GM18502 (cell line): ENCODE data around the gene RTN4RL1.

Experiments used
- ATAC-seq: cut with Tn5 transposase; IDR thresholded peaks from one replicate; pipeline ENCODE4 v1.9.1; 2021; ENCODE audit warnings: mild to moderate bottlenecking; ENCODE audit not compliant: unreplicated experiment, poor library complexity

Gene RTN4RL1

GRCh38 chr17:1958134-1958881 is 66.8 kb downstream of the RTN4RL1 start:
- no peak for ATAC-seq

- no peak for ATAC-seq
Observed at GRCh38 chr17:1957037-1957436, 68.1 kb downstream of the RTN4RL1 start.

GRCh38 chr17:1956134-1956533 is 69.0 kb downstream of the RTN4RL1 start:
- no peak for ATAC-seq

- no peak for ATAC-seq
Observed at GRCh38 chr17:1953831-1954230, 71.3 kb downstream of the RTN4RL1 start.

DNA sequence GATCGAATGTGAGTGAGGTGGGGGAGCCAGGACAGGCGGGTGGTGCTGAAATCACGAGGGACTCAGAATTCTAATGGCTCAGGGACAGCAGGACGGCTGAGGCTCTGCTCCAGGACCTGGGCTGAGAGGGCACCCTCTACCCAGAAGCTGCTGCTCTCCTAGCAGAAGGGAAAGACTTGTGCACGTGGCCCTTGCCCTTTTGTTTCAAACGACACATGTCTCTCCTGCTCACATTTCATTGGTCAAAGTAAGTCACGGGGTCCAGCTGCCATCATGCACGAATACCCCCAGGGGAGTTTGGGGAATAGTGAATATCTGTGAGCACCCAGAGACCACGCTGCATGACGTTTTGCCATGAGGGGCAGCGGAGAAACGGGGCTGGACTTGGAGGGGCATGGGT is 73.2 kb downstream of the RTN4RL1 start:
- no peak for ATAC-seq

- ATAC-seq, result no peak
Observed at GRCh38 chr17:1949754-1950153, 75.4 kb downstream of the RTN4RL1 start.

- no peak for ATAC-seq
Observed at GRCh38 chr17:1948517-1948825, 76.7 kb downstream of the RTN4RL1 start.

DNA sequence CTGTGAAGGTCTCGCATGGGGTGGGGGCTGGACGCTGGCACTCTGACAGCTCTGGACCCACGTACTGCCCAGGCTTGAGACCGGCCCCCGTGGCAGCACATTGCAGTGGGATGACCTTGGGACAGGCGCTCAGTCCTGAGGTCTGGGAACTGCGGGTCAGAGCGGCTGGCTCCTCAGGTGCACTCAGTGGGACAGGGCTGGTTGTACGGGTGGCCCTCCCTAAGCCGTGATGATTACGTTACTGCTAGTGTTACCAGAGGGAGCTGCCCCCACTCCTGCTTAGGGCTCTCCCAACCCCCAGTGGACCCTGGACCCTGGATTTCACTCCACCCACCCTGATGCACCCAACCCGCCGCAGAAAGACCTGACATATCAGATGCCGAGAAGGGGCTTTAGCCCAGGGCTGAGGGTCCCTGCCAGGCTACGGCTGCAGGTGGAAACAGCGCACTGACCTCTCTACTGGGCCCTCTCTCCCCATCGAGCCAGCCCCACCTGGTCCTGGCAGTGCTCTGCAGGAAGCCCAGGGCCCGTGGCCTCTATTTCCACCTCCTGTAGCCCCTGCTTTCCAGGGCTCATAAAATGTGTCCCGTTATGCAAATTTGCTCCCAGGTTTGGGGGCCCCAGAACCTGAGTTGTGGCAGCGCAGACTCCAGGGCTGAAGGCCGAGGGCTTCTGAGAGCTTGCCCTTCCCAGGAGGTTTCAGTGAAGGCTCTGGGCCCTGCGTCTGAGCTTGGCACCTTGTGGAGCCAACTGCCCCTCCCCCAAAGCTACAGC is 77.2 kb downstream of the RTN4RL1 start:
- ATAC-seq, result no peak

DNA sequence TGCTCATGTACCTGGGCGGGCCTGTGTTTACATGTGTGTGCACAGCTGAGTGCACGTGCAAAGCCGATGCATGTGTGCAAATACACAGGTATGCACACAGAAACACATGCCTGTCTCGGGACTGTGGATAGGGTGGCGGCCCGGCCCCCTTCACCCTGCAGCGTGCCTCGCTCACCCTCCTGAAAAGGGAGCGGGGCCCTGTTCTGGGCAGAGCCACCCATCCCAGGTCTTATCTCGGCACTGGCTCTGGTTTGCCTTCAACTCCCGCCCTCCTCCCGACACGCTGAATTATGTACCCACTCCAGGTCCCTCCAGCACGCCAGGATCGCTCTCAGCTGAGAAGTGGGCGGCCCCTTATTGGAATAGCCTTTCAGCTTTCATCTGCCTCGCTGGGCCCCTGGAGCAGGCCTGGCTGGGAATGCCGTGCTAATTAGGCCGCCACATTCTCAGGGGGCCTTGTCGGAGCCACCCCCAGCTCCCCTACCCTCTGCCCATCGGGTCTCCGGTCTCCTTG is 77.8 kb downstream of the RTN4RL1 start:
- no peak for ATAC-seq

GRCh38 chr17:1946021-1946932 is 78.9 kb downstream of the RTN4RL1 start:
- ATAC-seq, result no peak

DNA sequence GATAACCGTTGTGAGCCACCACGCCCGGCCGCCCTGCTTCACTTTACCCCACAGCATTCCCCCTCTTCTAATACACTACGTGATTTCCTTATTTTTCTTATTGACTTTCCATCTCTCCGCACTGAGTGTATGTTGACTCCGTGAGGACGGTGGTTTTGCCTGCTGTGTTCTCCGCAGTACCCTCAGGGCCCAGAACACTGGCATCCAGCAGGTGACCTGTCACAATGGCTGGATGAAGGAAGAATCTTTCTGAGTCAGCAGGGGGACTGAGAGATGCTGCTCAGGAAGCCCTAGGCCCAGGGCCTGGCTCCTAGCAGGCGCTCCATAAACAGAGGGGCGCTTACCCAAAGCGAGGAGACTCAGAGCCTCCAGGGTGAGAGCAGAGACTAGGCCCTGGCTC is 79.5 kb downstream of the RTN4RL1 start:
- ATAC-seq, result no peak

DNA sequence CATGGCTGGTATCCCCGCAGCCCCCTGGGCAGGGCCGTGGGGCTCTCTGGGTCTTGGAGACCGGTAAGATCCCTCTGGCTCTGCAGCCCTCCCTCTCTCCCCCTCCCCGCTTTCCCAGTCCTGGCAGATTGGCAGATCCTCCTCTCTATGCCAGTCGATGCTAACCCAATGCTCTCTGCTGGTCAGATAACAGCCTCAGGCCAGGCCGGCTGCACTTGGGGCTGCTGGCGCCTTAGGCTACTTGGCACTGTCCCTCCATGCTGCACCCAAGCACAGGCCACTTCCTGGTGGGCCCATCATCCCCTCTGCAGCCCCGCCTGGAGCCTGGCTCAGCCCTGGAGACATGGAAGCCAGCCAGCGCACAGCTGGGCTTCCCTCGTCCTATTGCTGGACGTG is 81.7 kb downstream of the RTN4RL1 start:
- ATAC-seq, result no peak

DNA sequence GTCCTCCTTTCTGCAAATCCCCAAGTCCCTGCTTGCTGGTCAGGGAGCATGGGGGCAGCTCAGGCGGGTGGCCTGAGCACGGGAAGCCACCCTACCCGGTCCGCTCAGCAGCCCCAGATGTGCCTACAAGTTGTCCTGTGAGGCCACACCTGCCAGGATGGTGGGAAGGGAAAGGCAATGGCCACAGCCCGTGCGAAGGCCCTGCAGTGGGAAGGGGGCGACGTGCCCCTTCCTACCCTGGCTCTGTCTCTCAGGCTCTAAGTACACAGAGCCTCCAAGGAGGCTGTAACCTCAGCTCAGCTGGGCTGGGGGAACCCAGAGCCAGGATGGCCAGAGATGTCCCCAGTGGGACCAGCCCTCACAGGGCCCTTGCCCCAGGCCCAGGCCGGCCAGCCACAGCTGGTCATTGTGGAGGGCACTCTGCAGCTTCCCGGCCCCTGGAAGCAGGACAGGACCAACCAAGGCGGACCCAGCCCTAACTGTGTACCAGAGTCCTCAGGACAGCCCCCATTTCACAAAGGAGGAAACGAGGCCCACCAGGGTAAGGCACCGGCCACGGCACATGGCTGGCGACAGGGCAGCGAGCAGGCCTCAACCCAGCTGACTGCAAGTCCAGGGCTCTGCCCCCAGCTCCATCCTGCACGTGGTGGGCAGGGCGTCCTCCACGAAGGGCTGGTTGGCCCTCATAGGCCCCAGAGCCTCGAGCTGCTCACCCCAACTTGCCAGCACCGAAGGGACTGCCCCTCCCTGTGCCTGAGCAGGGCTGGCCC is 82.3 kb downstream of the RTN4RL1 start:
- ATAC-seq, result no peak

DNA sequence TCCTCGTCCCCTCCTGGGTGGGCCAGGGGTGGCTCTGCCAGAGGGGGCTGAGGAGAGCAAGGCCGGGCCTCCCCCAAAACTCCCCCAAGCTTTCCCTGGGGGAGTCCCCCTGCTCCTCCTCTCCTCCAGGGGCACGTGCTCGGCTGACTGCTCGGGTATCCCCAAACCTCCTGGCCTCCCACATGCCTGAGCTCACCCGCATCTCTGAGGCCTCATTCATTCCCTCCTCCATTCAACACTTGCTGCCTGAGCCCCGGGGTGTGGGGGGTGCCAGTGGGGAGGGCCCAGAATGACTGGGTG is 83.1 kb downstream of the RTN4RL1 start:
- ATAC-seq, result no peak

DNA sequence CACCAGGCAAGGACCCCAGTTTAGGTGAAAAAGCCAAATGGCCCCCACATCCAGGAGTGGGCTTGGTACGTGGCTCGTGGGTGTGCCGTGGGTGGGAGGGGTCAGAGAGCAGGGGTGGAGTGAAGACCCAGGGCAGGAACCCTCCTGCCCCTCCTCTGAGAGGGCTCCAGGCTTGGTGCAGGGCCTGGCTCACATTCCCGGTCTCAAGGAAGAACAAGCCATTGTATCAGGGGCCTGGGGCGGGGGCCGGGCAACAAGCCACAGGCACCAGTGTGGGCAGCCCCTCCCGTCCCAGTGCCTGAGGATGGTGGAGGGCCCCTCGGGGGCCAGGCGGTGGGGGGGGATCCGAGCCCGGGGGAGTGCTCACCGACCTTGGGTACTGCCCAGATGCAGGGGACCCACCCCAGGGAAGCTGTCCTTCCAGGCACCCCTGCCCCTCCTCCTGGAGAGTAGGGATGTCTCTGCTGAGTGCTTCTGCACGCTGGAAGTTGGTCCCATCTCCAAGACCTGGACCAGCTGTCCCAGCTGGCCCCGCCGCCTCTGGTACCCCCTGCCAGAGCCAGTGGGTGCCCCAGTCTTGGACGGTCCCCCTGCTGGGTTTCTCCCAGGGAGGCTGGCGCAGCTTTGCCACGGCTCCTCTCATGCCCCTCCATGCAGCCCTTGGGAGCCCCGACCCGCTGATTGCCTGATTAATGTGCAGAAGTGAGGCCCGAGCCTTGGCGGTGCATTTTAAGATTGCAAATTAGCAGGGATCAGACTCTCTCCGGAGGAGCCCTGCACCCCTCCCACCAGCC is 83.7 kb downstream of the RTN4RL1 start:
- no peak for ATAC-seq

DNA sequence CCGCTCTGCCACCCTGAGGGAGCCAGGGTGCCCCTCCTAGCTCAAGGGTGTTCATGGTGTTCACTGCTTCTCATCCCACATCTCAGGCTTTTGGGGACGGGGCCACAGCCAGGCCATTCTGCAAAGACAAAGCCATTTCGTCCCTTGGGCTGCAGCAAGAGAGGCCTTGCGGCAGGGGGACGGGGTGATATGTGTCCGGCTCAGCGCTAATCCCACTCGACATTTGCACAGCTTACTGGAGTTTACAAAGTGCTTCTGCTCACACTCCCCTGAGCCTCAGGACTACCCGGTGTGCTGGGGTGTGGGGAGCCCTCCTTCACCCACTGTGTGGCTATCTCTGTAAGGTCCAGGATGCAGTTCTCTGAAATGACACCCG is 84.3 kb downstream of the RTN4RL1 start:
- no peak for ATAC-seq

DNA sequence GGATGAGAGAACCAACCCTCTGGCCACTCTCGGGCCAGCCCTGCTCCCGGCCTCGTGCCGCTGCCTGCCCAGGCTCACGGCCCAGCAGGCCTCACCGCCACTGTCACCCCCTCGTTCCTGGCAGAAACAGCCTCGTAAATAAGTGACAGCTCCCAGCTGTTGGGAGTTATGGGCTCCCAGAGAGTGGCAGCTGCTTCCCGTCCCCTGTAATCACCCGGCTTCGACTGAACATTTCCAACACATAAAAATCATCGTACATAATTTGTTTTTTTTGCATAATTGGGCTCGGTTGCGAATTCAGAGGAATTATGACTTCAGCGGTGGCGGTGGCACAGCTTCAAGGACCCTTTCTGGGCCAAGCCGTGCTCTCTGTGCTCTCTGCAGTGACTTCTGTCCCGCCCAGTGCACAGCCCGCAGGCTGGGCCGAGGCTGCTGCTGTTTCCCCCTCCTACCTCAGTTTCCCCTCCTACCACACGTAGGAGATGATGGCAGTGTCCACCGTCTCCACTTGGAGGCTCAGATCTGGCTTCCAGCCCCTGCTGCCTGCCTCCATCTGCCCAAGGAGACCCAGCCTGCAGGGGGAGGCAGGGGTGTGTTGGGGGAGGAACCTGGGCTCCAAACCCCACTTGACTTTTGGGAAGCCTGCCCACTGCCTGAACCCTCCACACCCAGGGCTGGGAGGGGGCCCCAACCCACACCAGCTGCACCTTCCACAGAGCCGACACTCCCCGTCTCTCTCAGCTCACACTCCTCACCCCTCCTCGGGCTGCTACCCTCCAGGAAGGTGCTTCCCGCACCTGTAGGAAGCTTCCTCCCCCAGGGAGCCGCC is 84.9 kb downstream of the RTN4RL1 start:
- no peak for ATAC-seq

- ATAC-seq, result no peak
Observed at GRCh38 chr17:1937461-1937860, 87.7 kb downstream of the RTN4RL1 start.

DNA sequence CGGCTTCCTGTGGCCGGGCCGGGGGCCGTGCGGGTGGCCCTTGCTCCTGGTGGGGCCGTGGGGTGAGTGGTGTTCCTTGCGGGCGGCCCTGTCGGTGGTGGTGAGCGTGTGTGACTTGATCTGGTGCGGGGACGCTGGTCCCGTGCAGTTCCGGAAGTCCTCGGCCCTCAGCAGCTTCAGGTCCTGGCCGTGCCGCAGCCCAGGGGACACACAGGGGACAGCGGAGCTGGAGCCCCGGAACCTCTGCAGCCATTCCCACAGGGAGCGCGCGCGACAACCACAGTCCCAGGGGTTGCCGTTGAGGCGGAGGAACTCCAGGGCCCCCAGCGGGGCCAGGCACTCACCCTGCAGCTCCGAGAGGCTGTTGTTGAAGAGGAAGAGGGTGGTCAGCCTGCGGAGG is 88.4 kb downstream of the RTN4RL1 start:
- no peak for ATAC-seq
